K562 (cell line): Measurements from ENCODE around the gene CLIP1.

Source experiments
- POU5F1 ChIP-seq: fragments of 150-350 bp; IDR thresholded peaks from 2 replicates; pipeline ENCODE4 v1.6.1; 2014; ENCODE audit warnings: borderline replicate concordance, low read length, low read depth, mild to moderate bottlenecking; ENCODE audit not compliant: partially characterized antibody
- SAFB2 ChIP-seq: fragments of 200-400 bp; formaldehyde crosslinking; IDR thresholded peaks from 2 replicates; pipeline ENCODE4 v1.6.1; 2018; ENCODE audit warnings: borderline replicate concordance, low read length, low read depth, moderate library complexity; ENCODE audit not compliant: severe bottlenecking
- SOX6 ChIP-seq: fragments of 450-650 bp; IDR thresholded peaks from 2 replicates; pipeline ENCODE4 v1.6.1; 2014; ENCODE audit warnings: mild to moderate bottlenecking
- ZNF583 ChIP-seq: fragments of 250-450 bp; sonication (Bioruptor Pico); IDR thresholded peaks from 2 replicates; pipeline ENCODE4 v1.4.0; 2020
- ZNF76 ChIP-seq: fragments of 250-450 bp; sonication (Bioruptor Pico); IDR thresholded peaks from 2 replicates; pipeline ENCODE4 v1.4.0; 2020; ENCODE audit warnings: mild to moderate bottlenecking, moderate library complexity, borderline replicate concordance
- TF ChIP-seq, protein P1 (sequence below), 3 experiments: IDR thresholded peaks in 2 of 3; conservative IDR thresholded peaks in 1 of 3; 2 replicates each; pipeline ENCODE4 v1.5.1; 2011 to 2012; ENCODE audit warnings: low read length in 3 of 3, mild to moderate bottlenecking in 3 of 3, control low read depth in 2 of 3, improper control_type of control experiment in 1 of 3, inconsistent platforms in 1 of 3, low read depth in 1 of 3, mixed read lengths in 1 of 3, moderate library complexity in 1 of 3; ENCODE audit not compliant: insufficient read depth in 2 of 3
- TF ChIP-seq, protein P2 (sequence below): sonication (generic); formaldehyde crosslinking; IDR thresholded peaks from 2 replicates; pipeline ENCODE4 v1.8.0; 2022; ENCODE audit warnings: mild to moderate bottlenecking, missing genetic modification reagents
- TF ChIP-seq, protein P3 (sequence below), 2 experiments: fragments of 200-800 bp in 1 of 2; sonication (Bioruptor generic) in 1 of 2; sonication (generic) in 1 of 2; formaldehyde crosslinking in 1 of 2; IDR thresholded peaks in 1 of 2; conservative IDR thresholded peaks in 1 of 2; 2 replicates each; pipeline versions ENCODE4 v1.5.0 to v1.6.1; 2016 to 2020; ENCODE audit warnings: missing compliant biosample characterization in 1 of 2, missing genetic modification characterization in 1 of 2, missing genetic modification reagents in 1 of 2
- TF ChIP-seq, protein P4 (sequence below): sonication (generic); formaldehyde crosslinking; IDR thresholded peaks from 2 replicates; pipeline ENCODE4 v1.9.0; 2022; ENCODE audit warnings: mild to moderate bottlenecking, missing genetic modification reagents

DNA sequence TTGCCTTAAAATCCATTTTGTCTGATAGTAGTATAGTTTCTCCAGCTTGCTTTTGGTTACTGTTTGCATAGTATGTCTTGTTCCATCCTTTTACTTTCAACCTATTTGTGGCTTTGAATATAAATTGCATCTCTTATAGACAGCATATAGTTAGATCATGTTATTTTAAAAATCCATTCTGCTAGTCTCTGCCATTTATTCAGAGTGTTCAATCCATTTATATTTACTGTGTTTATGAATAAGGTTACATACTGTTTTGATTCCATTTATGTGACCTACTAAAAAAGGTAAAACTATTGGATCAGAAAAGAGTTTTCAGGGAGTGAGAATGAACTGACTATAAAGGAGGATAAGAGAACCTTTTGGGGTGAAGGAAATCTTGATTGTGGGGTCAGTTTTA lies 126.6 kb downstream of the CLIP1 start:
- TF ChIP-seq SOX6 (no peak), POU5F1 (no peak), SAFB2 (no peak), ZNF76 (CRISPR knock-in tag) (no peak), ZNF583 (CRISPR knock-in tag) (no peak)
- TF ChIP-seq, protein P1, sequence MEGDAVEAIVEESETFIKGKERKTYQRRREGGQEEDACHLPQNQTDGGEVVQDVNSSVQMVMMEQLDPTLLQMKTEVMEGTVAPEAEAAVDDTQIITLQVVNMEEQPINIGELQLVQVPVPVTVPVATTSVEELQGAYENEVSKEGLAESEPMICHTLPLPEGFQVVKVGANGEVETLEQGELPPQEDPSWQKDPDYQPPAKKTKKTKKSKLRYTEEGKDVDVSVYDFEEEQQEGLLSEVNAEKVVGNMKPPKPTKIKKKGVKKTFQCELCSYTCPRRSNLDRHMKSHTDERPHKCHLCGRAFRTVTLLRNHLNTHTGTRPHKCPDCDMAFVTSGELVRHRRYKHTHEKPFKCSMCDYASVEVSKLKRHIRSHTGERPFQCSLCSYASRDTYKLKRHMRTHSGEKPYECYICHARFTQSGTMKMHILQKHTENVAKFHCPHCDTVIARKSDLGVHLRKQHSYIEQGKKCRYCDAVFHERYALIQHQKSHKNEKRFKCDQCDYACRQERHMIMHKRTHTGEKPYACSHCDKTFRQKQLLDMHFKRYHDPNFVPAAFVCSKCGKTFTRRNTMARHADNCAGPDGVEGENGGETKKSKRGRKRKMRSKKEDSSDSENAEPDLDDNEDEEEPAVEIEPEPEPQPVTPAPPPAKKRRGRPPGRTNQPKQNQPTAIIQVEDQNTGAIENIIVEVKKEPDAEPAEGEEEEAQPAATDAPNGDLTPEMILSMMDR (IDR thresholded peaks at IDR 0.05 in 2 of 3, conservative IDR thresholded peaks at IDR 0.05 in 1 of 3; ENCODE audit: insufficient read depth in 2 of 3, low read depth in 1 of 3, low read length in 3 of 3) = no peak
- TF ChIP-seq, protein P2, sequence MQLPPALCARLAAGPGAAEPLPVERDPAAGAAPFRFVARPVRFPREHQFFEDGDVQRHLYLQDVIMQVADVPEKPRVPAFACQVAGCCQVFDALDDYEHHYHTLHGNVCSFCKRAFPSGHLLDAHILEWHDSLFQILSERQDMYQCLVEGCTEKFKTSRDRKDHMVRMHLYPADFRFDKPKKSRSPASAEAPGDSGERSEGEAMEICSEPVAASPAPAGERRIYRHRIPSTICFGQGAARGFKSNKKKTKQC (CRISPR knock-in tag) = no peak
- TF ChIP-seq, protein P3, sequence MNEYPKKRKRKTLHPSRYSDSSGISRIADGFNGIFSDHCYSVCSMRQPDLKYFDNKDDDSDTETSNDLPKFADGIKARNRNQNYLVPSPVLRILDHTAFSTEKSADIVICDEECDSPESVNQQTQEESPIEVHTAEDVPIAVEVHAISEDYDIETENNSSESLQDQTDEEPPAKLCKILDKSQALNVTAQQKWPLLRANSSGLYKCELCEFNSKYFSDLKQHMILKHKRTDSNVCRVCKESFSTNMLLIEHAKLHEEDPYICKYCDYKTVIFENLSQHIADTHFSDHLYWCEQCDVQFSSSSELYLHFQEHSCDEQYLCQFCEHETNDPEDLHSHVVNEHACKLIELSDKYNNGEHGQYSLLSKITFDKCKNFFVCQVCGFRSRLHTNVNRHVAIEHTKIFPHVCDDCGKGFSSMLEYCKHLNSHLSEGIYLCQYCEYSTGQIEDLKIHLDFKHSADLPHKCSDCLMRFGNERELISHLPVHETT (CRISPR knock-in tag; conservative IDR thresholded peaks at IDR 0.05 in 1 of 2, IDR thresholded peaks at IDR 0.05 in 1 of 2) = no peak
- TF ChIP-seq, protein P4, sequence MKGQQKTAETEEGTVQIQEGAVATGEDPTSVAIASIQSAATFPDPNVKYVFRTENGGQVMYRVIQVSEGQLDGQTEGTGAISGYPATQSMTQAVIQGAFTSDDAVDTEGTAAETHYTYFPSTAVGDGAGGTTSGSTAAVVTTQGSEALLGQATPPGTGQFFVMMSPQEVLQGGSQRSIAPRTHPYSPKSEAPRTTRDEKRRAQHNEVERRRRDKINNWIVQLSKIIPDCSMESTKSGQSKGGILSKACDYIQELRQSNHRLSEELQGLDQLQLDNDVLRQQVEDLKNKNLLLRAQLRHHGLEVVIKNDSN = no peak
